ENCODE measurements around the gene PNO1.
A peak's percentile ranks its signal among the peaks of the same experiment; 100 is the strongest.
"Not testable (repeated sequence)": the region's sequence is repeated elsewhere in the genome, so short reads cannot be mapped to it uniquely, and the experiment has no call there.

The PNO1 gene

DNA sequence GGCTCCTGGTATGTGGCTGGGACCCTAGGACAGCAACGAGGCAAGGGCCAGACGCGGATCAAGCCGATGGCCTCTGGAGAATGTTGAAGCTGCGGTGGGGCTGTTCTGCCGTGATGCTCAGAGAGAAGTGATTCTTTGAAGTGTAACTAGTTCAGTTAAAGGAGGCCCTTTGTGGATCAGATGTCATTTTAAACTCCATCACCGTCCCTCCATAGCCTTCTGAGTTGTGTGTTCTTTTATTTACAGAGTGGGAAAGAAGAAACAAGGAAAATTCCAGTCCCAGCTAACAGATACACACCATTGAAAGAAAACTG lies 403 bp downstream of the PNO1 start:
- DNase-seq, result no peak

DNA sequence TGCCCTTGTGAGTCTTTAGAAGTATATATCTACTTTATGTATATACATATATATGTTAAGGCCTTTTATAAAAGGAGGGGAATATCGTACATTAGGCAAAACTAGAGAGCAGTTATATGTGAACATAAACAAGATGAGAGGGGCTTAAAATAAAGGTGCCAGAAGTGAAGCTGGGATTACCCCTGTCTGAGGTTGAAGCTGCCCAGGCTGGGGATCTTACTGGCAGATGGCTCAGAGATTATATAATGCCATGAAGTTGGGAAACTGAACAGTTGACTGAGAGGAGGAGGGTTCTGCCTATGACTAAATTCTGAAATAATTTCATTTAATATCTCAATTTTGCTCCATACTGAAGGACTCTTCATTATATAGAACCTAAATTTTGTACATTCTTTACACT lies 6.0 kb downstream of the PNO1 start:
- DNase-seq, result no peak

DNA sequence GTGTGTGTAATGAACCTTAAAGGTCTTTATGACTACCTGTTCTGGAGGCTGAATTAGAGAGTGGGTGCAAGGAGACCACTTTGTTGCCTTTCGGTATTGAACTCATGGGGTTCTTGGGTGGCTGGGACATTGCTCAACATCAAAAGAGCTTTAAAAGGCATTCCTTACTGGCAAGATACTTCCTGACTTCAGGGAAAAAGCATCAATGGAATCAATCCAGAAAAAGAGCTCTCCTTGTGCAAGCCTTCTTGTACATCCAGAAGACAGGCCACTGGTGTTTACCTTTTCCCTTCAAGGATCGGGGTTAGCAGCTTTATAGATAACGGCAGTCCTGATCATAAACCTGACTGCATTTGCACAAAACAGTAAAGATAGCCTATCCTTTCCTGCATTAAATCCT lies 9.5 kb downstream of the PNO1 start:
- DNase-seq, result no peak

DNA sequence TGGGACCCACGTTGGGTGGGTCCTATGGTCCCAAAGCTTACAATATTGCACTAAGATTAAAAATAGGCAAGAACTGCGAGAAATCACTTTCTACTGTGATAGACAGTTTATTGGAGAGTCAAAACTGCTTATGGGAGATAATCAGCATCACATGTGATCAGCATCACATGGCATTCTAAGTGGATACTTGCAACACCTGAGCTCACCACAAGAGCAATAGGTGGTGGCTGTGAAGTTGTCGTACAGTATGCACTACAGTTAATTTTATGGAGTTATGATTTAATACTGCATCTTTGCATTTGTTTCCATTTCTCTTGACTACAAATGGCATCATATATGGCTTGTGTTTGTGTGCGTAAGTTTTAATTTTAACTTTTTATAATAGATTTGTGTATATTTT lies 11.6 kb downstream of the PNO1 start:
- DNase-seq, result no peak

DNA sequence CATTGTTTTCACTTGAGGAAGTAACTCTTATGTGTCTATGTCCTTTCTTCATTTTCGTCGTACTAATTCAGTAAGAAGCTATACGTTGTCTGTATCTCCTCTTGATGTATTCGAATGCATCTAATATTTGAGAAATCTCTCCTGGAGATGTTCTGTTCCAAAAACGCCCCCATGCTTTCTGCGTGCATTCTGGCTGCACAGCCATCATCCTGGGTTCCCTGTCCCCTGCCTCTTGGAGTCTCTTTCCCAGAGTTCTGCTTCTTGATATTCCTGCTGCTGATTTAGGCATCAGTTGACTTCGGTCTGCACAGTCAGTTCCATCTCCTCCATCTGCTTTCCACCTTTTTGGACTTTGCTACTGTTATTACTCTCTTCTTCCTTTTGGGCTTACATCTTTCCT lies 13.5 kb downstream of the PNO1 start:
- no peak for DNase-seq

DNA sequence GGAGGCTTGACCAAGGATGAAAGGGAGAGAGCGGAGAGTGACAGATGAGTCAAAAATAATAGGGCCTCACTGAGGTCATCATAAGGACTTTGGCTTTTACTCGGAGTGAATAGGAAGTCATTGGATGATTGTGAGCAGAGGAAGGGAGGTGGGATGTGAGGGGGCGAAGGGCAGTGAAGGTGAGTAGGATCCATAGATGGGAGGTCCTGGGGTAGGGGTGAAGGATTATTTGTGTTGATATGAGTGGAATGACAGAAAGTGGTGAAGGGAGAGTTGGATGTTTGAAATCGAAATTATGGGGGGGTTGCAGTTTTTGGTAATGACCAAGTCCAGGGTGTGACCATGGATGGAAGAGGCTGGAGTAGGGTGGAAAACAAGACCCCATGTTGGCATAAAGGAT lies 14.0 kb downstream of the PNO1 start:
- DNase-seq, result no peak

DNA sequence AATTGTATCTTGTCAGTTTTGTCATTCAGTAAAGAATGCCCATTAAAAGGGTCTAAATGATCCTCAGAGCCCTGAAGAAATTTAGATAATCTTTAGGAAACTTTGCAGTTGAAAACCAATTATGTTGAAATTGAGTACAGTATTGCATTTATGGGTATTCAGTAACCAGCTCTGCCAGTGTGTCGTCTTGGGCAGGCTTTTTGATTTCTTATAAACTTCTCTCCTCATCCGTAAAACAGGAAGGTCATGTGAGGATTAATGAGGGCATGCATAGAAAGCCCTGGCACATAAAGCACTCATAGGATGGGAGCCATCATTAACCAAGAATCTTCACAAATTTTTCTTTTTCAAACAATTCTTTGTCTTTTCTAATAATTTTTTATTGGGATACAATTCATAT lies 14.8 kb downstream of the PNO1 start:
- DNase-seq, result no peak

DNA sequence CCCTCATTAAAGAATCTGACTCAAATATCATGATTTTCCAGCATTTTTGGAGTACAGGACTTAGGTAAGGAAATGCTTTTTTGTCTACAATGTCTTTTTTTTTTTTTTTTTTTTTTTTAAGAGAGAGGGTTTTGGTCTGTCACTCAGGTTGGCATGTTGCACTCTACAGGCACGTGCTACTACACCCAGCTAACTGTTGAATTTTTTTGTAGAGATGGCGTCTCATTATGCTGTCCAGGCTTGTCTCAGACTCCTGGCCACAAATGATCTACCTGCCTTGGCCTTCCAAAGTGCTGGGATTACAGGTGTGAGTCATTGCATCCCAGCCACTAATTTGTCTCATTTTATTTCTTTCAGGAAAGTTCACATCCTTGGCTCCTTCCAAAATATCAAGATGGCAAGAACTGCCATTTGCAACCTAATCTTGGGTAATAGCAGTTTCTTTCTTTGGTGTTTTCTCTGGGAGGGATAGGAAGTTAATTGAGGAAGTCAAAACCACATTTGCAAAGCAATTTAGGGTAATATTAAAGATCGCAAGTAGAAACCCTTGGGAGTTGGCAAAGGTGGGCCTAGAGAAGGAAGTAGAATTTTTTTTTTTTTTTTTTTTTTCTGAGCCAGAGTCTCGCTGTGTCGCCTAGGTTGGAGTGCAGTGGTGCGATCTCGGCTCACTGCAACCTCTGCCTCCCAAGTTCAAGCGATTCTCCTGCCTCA lies 15.5 kb downstream of the PNO1 start:
- DNase-seq, result no peak

DNA sequence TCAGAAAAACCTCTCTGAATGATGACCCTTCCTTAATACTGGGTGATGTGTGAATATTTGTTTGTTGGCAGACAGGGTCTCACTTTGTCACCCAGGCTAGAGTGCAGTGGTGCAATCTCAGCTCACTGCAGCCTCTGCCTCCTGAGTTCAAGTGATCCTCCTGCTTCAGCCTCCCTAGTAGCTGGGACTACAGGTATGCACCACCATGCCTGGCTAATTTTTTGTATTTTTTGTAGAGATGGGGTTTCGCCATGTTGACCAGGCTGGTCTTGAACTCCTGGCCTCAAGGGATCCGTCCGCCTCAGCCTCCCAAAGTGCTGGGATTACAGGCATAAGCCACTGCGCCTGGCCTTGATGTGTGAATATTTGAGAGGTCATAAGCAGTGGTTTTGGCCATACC lies 17.5 kb downstream of the PNO1 start:
- DNase-seq, result not testable (repeated sequence)

DNA sequence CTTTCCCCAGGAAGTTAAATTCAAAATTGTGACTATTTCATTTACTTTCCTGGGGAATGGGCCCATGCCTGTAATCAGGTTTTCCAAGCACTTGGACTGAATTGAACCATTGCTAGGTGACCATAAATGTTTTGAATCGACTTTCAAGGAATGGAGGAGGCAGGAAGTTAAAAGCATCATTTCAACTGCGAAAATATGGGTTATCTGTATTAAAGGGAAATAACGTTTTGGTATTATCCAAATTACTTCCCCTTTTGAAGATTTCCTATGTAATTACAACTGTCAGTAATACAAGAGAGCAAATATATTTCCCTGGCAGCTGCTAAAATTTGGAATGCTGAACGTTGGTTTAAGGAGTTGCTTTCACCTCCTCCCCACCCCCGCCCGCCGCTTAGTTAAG lies 19.0 kb downstream of the PNO1 start:
- DNase-seq, result no peak

DNA sequence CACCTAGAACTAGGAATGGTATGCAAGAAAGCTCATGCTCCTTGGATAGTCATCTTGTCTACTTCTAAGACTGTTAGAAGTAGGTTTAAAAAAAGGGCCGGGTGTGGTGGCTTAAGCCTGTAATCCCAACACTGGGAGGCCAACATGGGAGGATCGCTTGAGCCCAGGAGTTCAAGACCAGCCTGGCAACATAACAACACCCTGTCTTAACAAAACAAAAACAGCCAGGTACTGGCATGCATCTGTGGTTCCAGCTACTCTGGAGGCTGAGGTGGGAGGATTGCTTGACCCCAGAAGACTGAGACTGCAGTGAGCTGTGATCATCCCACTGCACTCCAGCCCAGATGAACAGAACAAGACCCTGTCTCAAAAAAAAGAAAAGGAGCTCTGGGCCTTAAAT lies 19.9 kb downstream of the PNO1 start:
- DNase-seq, result no peak

DNA sequence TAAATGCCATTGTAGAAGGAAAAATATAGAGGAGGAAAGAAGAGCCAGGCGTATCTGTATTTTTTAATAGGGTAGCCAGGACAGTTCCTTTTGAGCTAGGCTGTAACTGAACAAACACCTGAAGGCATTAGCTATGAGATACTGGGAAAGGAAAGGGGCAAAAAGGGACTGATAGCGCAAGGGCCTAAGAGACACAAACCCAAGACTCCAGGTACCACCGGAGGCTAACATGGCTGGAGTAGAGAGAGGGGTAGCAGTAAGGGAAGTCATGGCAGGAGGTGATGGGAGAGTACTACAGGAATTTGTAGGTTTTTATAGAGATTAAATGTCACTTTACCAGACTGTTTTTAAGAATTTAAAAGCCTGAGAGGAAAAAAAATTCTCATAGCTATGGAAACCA lies 20.7 kb downstream of the PNO1 start:
- no peak for DNase-seq

DNA sequence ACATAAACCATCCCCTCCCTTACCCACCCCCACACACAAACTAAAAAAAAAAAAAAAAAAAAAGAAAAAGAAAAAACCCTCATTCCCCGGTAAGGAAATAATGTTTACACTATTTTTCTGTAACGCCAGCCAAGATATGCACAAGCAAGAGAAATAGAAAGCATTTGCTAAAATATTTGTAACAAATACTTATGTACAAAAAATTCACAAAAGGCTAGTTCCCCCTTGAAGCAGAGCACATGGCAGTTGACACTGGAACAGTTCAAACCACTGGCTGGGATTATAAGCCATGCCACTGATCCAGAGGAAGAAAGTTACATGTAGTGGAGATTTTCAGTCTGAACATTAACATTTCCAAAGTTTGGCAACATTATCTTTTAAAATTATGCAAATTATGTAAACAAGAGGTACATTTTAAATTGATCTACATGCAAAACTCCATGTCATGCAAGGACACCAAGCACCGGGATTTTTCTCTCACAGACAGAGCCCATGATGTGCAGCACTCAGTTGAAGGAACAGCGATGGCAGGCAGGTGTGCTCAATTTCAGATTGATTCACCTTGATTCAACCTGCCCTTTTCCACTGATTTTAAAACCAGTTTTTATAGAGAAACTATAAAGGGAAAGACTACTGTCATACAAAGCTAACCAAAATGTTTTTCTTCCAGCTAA lies 21.4 kb downstream of the PNO1 start:
- no peak for DNase-seq

DNA sequence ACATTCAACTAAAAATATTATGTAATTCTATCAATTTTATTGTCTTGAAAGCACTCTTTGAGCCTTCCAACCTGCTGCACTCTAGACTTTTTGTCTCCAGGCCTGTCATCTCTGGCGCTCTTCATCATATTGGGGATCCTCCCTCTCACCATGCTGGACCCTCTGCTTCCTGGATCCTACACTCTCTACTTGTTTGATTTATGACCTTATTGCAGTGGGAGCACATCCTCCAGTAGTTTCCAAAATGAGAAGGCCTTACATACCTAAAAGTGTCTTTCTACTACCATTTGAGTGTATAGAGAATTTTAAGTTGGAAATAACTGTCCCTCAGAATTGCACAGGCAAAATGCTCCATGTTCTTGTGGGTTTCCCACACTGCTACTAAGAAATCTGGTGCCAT lies 25.2 kb downstream of the PNO1 start:
- no peak for DNase-seq

DNA sequence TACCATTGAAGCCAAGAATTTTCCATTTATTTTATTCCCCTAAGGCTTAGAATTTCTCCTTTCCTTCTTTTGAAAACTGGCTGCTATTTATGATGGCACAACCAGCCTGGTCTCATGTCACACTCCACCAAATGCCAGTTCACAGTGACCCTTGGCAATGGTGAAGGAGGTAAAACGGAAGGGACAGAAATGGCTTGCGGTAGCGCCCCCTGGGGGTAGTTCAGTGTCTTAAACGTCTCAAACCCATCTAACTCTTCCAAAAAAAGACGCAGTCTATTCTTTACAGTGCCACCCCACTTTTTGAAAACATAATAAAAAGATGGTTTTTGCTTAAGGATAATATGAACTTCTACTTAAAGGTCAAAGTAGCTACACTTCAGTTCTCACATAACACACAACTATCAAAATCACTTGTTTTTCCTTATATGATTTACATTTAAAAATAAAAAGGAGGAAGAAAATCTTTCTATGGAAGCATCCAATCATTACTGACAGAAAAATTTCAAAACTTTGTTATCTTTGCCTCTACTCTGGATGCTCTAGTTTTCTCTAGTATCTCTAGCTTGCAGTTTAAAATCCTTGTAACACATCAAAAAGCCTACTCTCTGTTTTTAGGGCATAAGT lies 28.0 kb downstream of the PNO1 start:
- peak in 1 of 2 experiments; percentile 12 for DNase-seq

DNA sequence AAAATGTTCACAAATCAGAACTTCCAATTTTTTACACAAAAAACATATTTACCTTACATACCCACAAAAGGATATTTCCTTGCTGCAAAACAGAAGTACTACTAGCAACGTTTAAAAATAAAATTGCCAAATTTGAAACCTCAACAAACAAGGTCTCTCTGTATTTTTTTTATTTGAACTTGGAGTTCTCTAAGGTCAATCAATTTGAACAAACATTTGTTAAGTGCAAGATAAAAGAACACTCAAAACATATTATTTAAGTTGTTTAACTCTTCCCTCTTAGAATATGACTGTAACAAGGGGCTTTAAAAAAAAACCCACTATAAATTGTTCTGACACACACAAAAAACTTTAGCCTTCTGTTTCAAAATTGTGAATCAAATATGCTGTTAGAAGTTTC lies 29.6 kb downstream of the PNO1 start:
- DNase-seq, result no peak

DNA sequence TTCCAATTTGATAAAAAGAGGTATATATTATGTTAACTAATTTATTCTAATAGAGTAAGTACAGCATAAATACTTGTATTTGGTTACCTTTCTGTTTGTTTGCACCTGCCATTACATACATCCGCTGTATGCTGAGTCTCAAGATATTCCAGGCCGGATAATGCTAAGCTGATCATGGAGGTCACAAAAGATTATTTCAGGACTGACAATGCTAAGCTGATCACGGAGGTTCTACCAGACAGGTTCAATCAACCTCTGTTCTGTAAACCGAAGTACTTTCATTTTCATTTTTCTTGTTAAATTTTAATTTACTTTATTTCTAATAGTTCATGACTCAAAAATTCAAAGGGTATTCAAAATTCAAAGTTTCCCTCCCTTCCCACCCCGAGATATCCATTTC lies 31.1 kb downstream of the PNO1 start:
- no peak for DNase-seq

DNA sequence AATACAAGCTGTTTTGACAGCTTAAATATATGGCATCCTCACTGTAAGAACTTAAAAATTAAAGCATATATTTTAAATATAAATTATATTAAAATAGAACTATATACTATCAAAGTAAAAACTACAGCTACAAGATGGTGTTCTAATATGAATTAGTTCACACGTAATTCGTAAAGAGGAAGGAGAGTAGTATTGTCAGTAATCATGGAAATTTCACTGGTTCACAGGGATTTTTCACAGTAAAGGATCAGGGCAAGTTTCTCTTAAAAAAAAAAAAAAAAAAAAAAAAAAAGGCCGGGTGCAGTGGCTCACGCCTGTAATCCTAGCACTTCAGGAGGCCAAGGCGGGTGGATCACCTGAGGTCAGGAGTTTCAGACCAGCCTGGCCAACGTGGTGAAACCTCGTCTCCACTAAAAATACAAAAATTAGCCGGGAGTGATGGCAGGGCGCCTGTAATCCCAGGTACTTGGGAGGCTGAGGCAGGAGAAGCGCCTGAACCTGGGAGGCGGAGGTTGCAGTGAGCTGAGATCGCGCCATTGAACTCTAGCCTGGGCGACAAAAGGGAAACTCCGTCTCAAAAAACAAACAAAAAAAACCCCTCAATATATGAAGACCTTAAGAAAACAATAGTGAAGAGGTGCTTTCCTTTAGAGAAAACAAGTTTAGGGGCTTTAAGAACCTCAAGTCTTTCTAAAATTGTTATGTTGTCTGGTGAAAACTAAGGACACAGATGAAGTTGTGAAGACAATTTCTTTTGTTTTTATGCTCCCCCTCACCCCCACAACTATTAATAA lies 32.5 kb downstream of the PNO1 start:
- no peak for DNase-seq

DNA sequence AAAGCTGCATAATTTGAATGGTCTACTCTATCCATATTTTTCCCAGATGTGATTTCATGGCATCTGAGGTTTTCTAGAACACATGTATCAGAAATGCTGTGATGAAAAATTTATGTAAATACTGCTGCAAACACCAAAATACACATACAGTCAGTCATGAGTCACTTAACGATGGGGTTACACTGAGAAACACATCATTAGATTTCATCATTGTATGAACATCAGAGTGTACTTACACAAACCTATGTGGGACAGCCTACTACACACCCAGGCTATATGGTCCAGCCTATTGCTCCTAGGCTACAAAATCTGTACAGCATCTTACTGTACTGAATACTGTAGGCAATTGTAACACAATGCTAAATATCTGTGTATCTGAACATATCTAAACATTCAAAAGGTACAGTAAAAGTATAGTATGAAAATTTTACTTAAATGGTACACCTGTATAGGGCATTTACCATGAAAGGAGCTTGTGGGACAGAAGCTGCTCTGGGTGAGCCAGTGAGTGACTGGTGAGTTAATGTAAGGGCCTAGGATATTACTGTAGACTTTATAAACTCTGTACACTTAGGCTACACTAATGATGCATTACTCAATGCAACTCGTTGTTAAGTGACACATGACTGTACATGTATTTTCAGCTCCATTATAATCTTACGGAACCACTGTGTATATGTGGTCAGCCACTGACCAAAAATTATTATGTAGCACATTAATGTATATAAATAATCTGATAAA lies 33.5 kb downstream of the PNO1 start:
- no peak for DNase-seq

DNA sequence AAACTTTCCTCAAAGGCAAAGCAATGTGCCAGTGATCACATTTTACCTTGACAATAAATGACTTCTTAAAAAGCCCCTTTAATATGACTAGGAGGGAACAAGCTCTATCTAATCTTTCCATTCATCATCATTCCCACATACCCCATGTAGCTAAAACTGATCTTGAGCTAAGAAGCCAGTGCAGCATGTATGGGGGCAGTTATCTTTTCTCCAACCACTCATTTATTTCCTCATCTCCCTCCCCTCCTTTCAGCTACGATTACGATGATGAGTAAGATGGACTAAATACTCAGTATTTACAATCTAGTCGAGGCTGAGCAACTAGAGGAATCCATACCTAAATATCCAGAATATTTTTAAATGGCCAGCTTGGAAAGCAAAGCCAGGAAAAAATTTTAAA lies 35.5 kb downstream of the PNO1 start:
- no peak for DNase-seq

DNA sequence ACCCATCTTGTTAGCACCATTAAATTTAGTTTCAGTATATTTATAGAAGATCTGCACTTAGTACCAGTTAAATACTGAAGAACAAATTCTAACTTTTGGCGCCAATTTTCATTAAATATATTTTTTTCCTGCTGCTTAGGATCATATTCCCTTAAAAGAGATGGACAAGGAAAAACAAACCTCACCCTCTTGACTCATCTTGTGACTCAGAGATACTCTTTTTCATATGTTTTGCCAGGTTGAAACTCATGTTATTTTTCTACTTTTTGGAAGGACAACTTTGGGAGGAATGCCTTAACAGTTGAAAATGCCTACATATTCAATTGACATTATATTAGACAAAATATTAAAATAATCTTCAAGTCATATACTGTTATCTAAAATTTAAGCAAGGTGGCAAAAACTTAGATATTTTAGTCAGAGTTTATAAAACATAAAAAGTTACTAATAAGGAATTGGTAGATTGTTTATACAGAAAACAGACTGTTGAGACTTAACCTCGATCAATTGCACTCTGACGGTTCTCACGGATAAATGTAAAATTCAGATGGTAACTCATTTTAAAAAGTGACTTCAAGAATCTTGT lies 36.2 kb downstream of the PNO1 start:
- DNase-seq, result no peak

DNA sequence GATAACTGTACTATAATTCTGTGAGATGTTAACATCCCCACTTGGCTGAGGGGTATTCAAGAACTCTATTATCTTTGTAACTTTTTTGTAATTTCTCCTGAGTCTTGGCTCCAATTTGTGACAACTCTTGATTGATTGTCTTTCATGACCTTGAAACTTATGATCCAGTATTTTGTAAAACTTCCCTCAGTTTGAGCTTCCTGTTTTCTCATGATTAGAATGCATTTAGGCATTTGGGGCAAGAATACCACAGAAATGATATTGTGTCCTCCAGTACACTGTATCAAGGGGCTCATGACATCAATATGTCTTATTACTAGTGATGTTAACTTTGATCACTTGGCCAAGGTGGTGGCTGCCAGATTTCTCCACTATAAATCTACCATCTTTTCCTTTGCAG lies 37.4 kb downstream of the PNO1 start:
- DNase-seq, result no peak
